ENCODE data around the gene HTR3E.
"Not testable (repeated sequence)": the region's sequence is repeated elsewhere in the genome, so short reads cannot be mapped to it uniquely, and the experiment has no call there.

- TF ChIP-seq ZNF274 (IDR thresholded peaks at IDR 0.05; ENCODE audit: low read depth, low read length); SUZ12 (IDR thresholded peaks at IDR 0.05; ENCODE audit: extremely low read depth, insufficient read depth, insufficient read length): not testable (repeated sequence)
Measured at GRCh38 chr3:184071142-184071541, 25.7 kb upstream of the HTR3E start.
